Adrenal gland (tissue), 12 donors: ENCODE results near the gene PRKN. TPM values are rescaled to one million over a fixed set of nuclear protein-coding genes. Genes with fewer than 3 reads are reported as not detected.

ENCODE experiments used
- DNase-seq, 7 donors: peaks; one replicate each; pipeline ENCODE4 v3.0.0-alpha.2; 2019 to 2020
- H3K27ac ChIP-seq, 5 donors: fragments of 200-600 bp; sonication (generic) in 4 of 5; 1 replicate in 3 of 5; 2 replicates in 2 of 5; pipeline versions ENCODE4 v1.5.1 to v1.8.0; 2016 to 2020; ENCODE audit warnings: mild to moderate bottlenecking in 1 of 5
- H3K27me3 ChIP-seq: fragments of 200-600 bp; 2 replicates; pipeline ENCODE4 v1.8.0; 2021
- H3K36me3 ChIP-seq, 2 donors: fragments of 200-600 bp; replicated peaks in 1 of 2; 1 replicate in 1 of 2; 2 replicates in 1 of 2; pipeline versions ENCODE4 v1.5.1 to v1.8.0; 2018 to 2022
- H3K4me1 ChIP-seq, 2 donors: fragments of 200-600 bp; replicated peaks in 1 of 2; 1 replicate in 1 of 2; 2 replicates in 1 of 2; pipeline versions ENCODE4 v1.5.1 to v1.8.0; 2018 to 2021
- H3K4me3 ChIP-seq, 4 donors: fragments of 200-600 bp; sonication (generic) in 3 of 4; one replicate each; pipeline ENCODE4 v1.5.1; 2016 to 2018
- H3K9me3 ChIP-seq, 3 donors: fragments of 200-600 bp; sonication (generic) in 1 of 3; replicated peaks in 1 of 3; 1 replicate in 2 of 3; 2 replicates in 1 of 3; pipeline versions ENCODE4 v1.5.1 to v1.8.0; 2016 to 2021
- POLR2A ChIP-seq, 2 donors: fragments of 450-650 bp; IDR thresholded peaks; one replicate each; pipeline ENCODE4 v1.6.1; 2017; ENCODE audit warnings: antibody characterized with exemption in 2 of 2, mild to moderate bottlenecking in 2 of 2, moderate library complexity in 1 of 2
- WGBS, 4 donors: extraction: QIAGEN DNeasy Blood & Tissue Kit in 2 of 4; methylation state at CpG; one replicate each; pipeline versions ENCODE4 v1.1.5 to v1.1.7; 2013 to 2017; 5-methylcytosine and 5-hydroxymethylcytosine counted together
- intact Hi-C, 2 donors: fragments of 100-400 bp; cut with DNase I; formaldehyde crosslinking; loops; one replicate each; pipeline versions ENCODE4 v1.14.1 to v1.15.0; 2022 to 2023
- polyA plus RNA-seq, 3 donors: library from polyadenylated mRNA; stranded (reverse); fragments of 200-250 nt in 2 of 3; fragments of 350-450 nt in 1 of 3; fragmentation: Illumina TruSeq in 1 of 3; extraction: RNeasy Lipid Tissue Mini Kit (QIAGEN cat#74804) in 1 of 3; gene quantifications; one replicate each; pipeline ENCODE4 v1.2.3, GENCODE V29; 2013 to 2014
- total RNA-seq, 9 donors: library from RNA; depleted of rRNA in 4 of 9; stranded (reverse); fragments of >200 nt in 4 of 9; fragments of 120-200 nt in 1 of 9; fragmentation: NEBNext Ultra II Directional in 1 of 9; extraction: Animal tissue kit (Norgen Biotek cat#: 25700) in 1 of 9; gene quantifications; one replicate each; pipeline versions ENCODE4 v1.1.0 to v1.2.4, GENCODE V29; 2013 to 2023
- TF ChIP-seq, protein P1 (sequence below), 6 experiments: fragments of 450-650 bp in 4 of 6; fragments of 200-600 bp in 2 of 6; sonication (generic) in 1 of 6; IDR thresholded peaks; 1 replicate in 5 of 6; 2 replicates in 1 of 6; pipeline versions ENCODE4 v1.5.1 to v1.8.0; 2016 to 2021; ENCODE audit warnings: antibody characterized with exemption in 6 of 6, mild to moderate bottlenecking in 2 of 6, moderate library complexity in 1 of 6
- donor health status: healthy with polysubstance abuse.
- donor health status: Bipolar disorder and iron deficiency.
- donor health status: DM: yes; HTN: yes; CAD: no.
- donor health status: DM: no; HTN: no; CAD: no.
- donor health status: DM: no; HTN: no; CAD: no.
- donor health status: DM: yes; HTN: yes; CAD: no.

Gene PRKN
- total and polyA plus RNA-seq, 12 donors, result 1.9 to 159 (median 13.3) TPM

DNA sequence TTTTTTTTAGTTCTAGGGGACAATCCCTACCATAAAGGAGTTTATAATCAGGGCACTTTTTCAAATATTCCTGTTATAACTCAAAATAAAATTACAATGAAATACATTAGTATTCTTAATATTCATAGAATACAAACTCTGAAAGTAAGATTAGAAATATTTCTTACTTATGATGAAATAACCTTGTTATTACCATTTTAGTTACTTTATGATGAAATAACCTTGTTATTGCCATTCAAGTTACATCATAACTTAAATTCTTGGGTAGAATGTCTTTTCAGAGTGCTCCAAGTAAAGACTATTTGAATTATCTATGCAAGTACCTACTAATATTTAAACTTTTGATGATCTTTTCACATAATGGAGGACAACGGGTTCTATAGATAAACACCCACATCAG lies 43.4 kb upstream of the PRKN start:
- Histone ChIP-seq H3K36me3 (no peaks in the 10 kb centered on the region), H3K9me3 (no peaks in the 10 kb centered on the region), H3K4me3 (no peak overlapping the region), H3K27ac (no peak overlapping the region), H3K27me3 (no peaks in the 10 kb centered on the region), H3K4me1 (no peaks in the 10 kb centered on the region)
- intact Hi-C loops, result no loop called here
- no peak for DNase-seq
- WGBS, 4 donors, result 81 to 94% (median 88%) methylated on average over 1 of the region's 1 CpG
- no peak for TF ChIP-seq POLR2A (IDR thresholded peaks at IDR 0.05)
- TF ChIP-seq, protein P1, sequence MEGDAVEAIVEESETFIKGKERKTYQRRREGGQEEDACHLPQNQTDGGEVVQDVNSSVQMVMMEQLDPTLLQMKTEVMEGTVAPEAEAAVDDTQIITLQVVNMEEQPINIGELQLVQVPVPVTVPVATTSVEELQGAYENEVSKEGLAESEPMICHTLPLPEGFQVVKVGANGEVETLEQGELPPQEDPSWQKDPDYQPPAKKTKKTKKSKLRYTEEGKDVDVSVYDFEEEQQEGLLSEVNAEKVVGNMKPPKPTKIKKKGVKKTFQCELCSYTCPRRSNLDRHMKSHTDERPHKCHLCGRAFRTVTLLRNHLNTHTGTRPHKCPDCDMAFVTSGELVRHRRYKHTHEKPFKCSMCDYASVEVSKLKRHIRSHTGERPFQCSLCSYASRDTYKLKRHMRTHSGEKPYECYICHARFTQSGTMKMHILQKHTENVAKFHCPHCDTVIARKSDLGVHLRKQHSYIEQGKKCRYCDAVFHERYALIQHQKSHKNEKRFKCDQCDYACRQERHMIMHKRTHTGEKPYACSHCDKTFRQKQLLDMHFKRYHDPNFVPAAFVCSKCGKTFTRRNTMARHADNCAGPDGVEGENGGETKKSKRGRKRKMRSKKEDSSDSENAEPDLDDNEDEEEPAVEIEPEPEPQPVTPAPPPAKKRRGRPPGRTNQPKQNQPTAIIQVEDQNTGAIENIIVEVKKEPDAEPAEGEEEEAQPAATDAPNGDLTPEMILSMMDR (IDR thresholded peaks at IDR 0.05), result no peak

DNA sequence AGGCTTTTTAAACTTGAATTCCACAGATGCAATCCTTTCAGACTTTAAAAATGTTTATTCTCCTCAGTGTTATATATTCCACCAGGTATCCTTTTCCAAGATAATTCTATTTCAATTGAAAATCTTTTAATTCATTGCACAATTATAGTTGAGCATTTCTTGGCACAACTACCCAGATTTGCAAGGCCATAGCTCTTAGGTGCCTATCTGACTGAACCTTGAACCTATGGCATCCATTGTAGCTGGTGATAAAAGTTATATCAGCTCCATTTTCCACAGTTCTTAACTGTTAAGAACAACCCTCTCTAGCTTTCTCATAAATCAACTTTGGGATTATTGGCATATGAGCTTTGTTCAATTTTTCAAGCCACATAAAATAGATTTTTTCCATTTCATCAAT lies 42.6 kb upstream of the PRKN start:
- no peak for DNase-seq
- no peaks in the 10 kb centered on the region for H3K4me1 ChIP-seq
- H3K4me3 ChIP-seq, result no peak overlapping the region
- no peaks in the 10 kb centered on the region for H3K27me3 ChIP-seq
- H3K27ac ChIP-seq, result no peak overlapping the region
- H3K36me3 ChIP-seq, result no peaks in the 10 kb centered on the region
- intact Hi-C loops, result no loop called here
- TF ChIP-seq, protein P1 (IDR thresholded peaks at IDR 0.05), result no peak
- TF ChIP-seq POLR2A (IDR thresholded peaks at IDR 0.05), result no peak
- H3K9me3 ChIP-seq, result no peaks in the 10 kb centered on the region

DNA sequence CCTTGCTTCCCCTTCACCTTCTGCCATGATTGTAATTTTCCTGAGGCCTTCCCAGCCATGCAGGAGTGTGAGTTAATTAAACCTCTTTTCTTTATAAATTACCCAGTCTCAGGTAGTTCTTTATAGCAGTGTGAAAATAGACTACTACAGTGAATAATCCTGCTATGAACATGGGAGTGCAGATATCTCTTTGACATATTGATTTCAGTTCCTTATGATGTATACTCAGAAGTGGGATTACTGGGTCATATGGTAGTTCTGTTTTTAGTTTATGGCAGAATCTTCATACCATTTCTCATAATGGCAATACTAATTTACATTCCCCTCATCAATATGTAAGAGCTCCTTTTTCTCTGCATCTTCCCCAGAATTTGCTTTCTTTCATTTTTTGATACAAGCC lies 26.2 kb upstream of the PRKN start:
- TF ChIP-seq, protein P1 (IDR thresholded peaks at IDR 0.05), result no peak
- no peak for TF ChIP-seq POLR2A (IDR thresholded peaks at IDR 0.05)
- intact Hi-C loops, result no loop called here
- no peaks in the 10 kb centered on the region for H3K36me3 ChIP-seq
- no peak for DNase-seq
- no peak overlapping the region for H3K4me3 ChIP-seq
- no peaks in the 10 kb centered on the region for H3K4me1 ChIP-seq
- H3K27me3 ChIP-seq, result no peaks in the 10 kb centered on the region
- no peaks in the 10 kb centered on the region for H3K9me3 ChIP-seq
- no peak overlapping the region for H3K27ac ChIP-seq

DNA sequence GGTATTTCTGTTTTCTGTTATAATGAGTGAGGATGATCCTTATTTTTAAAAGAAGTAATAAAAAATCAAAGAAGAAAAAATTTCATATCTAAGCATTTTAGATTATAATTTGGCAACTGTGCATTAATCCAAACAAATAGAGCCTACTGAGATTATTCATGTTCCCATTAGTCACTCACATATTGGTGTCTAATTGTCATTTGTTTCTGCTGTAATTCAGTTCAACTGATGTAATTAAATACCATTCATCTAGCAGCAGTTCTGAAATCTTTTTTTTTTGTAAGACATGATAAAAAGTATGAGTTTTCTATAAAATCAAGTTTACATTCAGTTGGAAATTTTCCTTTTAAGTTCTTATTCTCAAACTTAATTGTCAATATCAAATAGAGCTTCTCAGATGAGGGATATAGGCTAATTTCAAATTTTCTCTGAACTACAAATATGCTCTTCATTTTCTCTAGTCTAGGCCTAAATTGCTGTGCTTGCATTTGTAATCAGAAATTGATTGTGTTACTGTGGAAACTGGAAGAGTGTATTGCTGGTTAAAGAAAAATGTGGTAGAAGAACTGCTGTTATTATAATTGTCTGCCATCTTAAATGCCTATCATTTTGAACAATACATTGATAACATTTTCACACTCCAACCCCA lies 23.8 kb upstream of the PRKN start:
- no peak overlapping the region for H3K27ac ChIP-seq

More for the DNA sequence above, 23.8 kb upstream of the PRKN start:
- Histone ChIP-seq H3K36me3 (no peaks in the 10 kb centered on the region), H3K27me3 (no peaks in the 10 kb centered on the region), H3K9me3 (no peaks in the 10 kb centered on the region), H3K4me3 (no peak overlapping the region), H3K4me1 (no peaks in the 10 kb centered on the region)
- intact Hi-C loops, result no loop called here
- no peak for DNase-seq
- TF ChIP-seq, protein P1 (IDR thresholded peaks at IDR 0.05), result no peak
- TF ChIP-seq POLR2A (IDR thresholded peaks at IDR 0.05), result no peak
